K562 (cell line): ENCODE data around the gene OR2AG1. TPM values are rescaled to one million over a fixed set of nuclear protein-coding genes. Genes with fewer than 3 reads are reported as not detected.
A peak's percentile ranks its signal among the peaks of the same experiment; 100 is the strongest.

Source experiments
- ATAC-seq: fragments of 200-7000 bp; cut with Tn5 transposase; 3 replicates; pipeline ENCODE4 v1.9.1; 2020; ENCODE audit warnings: moderate library complexity
- BruUV-seq: library from RNA; stranded (reverse); fragments of 400-500 nt; replicated peaks from 2 replicates; lab custom pipeline; 2021; lab: Mats Ljungman, UMichigan
- CTCF ChIA-PET: fragments of 300-600 bp; formaldehyde crosslinking; extraction: SDS; loops from one replicate; lab custom pipeline; 2021; ENCODE audit warnings: low intra/inter-chr PET ratio; lab: Yijun Ruan, JAX
- POLR2A ChIA-PET: fragments of 300-600, 350-650 bp; sonication (Branson Sonifier 250); formaldehyde crosslinking; extraction: SDS; loops from one replicate; lab custom pipeline; 2021; ENCODE audit warnings: antibody characterized with exemption, inconsistent platforms; lab: Yijun Ruan, JAX
- DNase-seq, 4 experiments: peaks; one replicate each; pipeline versions ENCODE4 v3.0.0 to v3.0.0-alpha.2; 2011 to 2018; ENCODE audit warnings: low spot score in 3 of 4, mixed read lengths in 3 of 4; ENCODE audit errors: extremely low read depth in 1 of 4
- FAIRE-seq: peaks from 2 replicates; lab custom pipeline; 2011; peaks lifted over from hg19 to GRCh38; lab: Jason Lieb, UNC
- H2AFZ ChIP-seq: 2 replicates; pipeline ENCODE4 v1.6.0; 2011; ENCODE audit warnings: low read depth, low read length, control low read depth, inconsistent platforms
- H3K27ac ChIP-seq: fragments of 200-600 bp; 3 replicates; pipeline ENCODE4 v1.8.0; 2011; ENCODE audit warnings: low read depth, mild to moderate bottlenecking, control low read depth, inconsistent platforms, low read length, moderate library complexity, mixed read lengths; ENCODE audit errors: extremely low read depth
- H3K27me3 ChIP-seq, 2 experiments: fragments of 300-600 bp in 1 of 2; 2 replicates in 1 of 2; 3 replicates in 1 of 2; pipeline versions ENCODE4 v1.6.0 to v1.8.0; 2011; ENCODE audit warnings: inconsistent platforms in 2 of 2, low read length in 2 of 2, mild to moderate bottlenecking in 1 of 2, mixed read lengths in 1 of 2, moderate library complexity in 1 of 2; ENCODE audit not compliant: control insufficient read depth in 2 of 2, insufficient read depth in 2 of 2
- H3K36me3 ChIP-seq: fragments of 300-600 bp; 3 replicates; pipeline ENCODE4 v1.8.0; 2011; ENCODE audit warnings: mild to moderate bottlenecking, low read length, inconsistent platforms; ENCODE audit not compliant: control insufficient read depth, insufficient read depth
- H3K4me1 ChIP-seq, 2 experiments: fragments of 200-600 bp in 1 of 2; replicated peaks in 1 of 2; 2 replicates in 1 of 2; 3 replicates in 1 of 2; pipeline versions ENCODE4 v1.5.1 to v1.8.0; 2011; ENCODE audit warnings: inconsistent platforms in 2 of 2, low read length in 2 of 2, mild to moderate bottlenecking in 1 of 2, mixed read lengths in 1 of 2, moderate library complexity in 1 of 2; ENCODE audit not compliant: control insufficient read depth in 2 of 2, insufficient read depth in 2 of 2
- H3K4me2 ChIP-seq: 2 replicates; pipeline ENCODE4 v1.6.1; 2011; ENCODE audit warnings: low read length, control low read depth, inconsistent platforms, mixed read lengths; ENCODE audit not compliant: insufficient read depth
- H3K4me3 ChIP-seq: fragments of 200-600 bp; sonication (generic), shearing (Covaris generic); 2 replicates; pipeline ENCODE4 v1.5.1; 2016; ENCODE audit warnings: control low read depth, inconsistent platforms
- H3K79me2 ChIP-seq: fragments of 200-600 bp; 3 replicates; pipeline ENCODE4 v1.8.0; 2011; ENCODE audit warnings: low read length, inconsistent platforms; ENCODE audit not compliant: control insufficient read depth, insufficient read depth
- H3K9ac ChIP-seq, 2 experiments: 2 replicates each; pipeline versions ENCODE4 v1.6.0 to v1.6.1; 2011; ENCODE audit warnings: low read depth in 2 of 2, low read length in 2 of 2, control low read depth in 1 of 2, inconsistent platforms in 1 of 2, mild to moderate bottlenecking in 1 of 2, mixed read lengths in 1 of 2; ENCODE audit not compliant: insufficient read depth in 1 of 2
- H3K9me1 ChIP-seq: one replicate; pipeline ENCODE4 v1.6.0; 2011; ENCODE audit warnings: inconsistent platforms, mild to moderate bottlenecking, low read length, moderate library complexity; ENCODE audit not compliant: control insufficient read depth, insufficient read depth
- H3K9me3 ChIP-seq: replicated peaks from 2 replicates; pipeline ENCODE4 v1.5.1; 2011; ENCODE audit warnings: low read depth, low read length, inconsistent platforms; ENCODE audit not compliant: control insufficient read depth, insufficient read depth
- H4K20me1 ChIP-seq: replicated peaks from 2 replicates; pipeline ENCODE4 v1.6.1; 2011; ENCODE audit warnings: low read length, inconsistent platforms, mixed read lengths; ENCODE audit not compliant: control insufficient read depth, insufficient read depth
- ATF6 ChIP-seq: sonication (generic); formaldehyde crosslinking; IDR thresholded peaks from 2 replicates; pipeline ENCODE4 v1.4.0; 2020; ENCODE audit warnings: mild to moderate bottlenecking, missing genetic modification reagents
- CEBPB ChIP-seq: fragments of 450-650 bp; IDR thresholded peaks from 2 replicates; pipeline ENCODE4 v1.6.1; 2016; ENCODE audit warnings: missing genetic modification characterization, missing compliant biosample characterization
- HSF4 ChIP-seq: fragments of 250-450 bp; sonication (Bioruptor Pico); IDR thresholded peaks from 2 replicates; pipeline ENCODE4 v2.1.2; 2022; ENCODE audit warnings: mild to moderate bottlenecking, moderate library complexity, borderline replicate concordance
- MAFK ChIP-seq: IDR thresholded peaks from 2 replicates; pipeline ENCODE4 v1.6.1; 2011; ENCODE audit warnings: low read length, improper control_type of control experiment
- NFATC3 ChIP-seq: fragments of 450-650 bp; IDR thresholded peaks from 2 replicates; pipeline ENCODE4 v1.6.1; 2017; ENCODE audit warnings: mild to moderate bottlenecking
- TAF9B ChIP-seq: fragments of 450-650 bp; IDR thresholded peaks from 2 replicates; pipeline ENCODE4 v1.6.1; 2018; ENCODE audit warnings: mild to moderate bottlenecking; ENCODE audit not compliant: partially characterized antibody
- WGBS: fragments of 100-300 bp; shearing (Covaris generic); methylation state at CpG from one replicate; pipeline ENCODE4 v1.1.6; 2016; ENCODE audit warnings: low coverage, mixed read lengths; ENCODE audit not compliant: insufficient coverage; ENCODE audit errors: missing lambda C conversion rate; 5-methylcytosine and 5-hydroxymethylcytosine counted together
- in situ Hi-C: fragments of 300-500 bp; cut with MboI; formaldehyde crosslinking; loops from 4 replicates; pipeline ENCODE4 v1.15.0; 2018; ENCODE audit warnings: inconsistent platforms, mixed read lengths
- intact Hi-C: fragments of 100-400 bp; cut with micrococcal nuclease; formaldehyde crosslinking; loops from 2 replicates; pipeline ENCODE4 v1.14.2; 2022
- polyA plus RNA-seq, 8 experiments: library from polyadenylated mRNA; depleted of rRNA in 4 of 8; stranded (reverse) in 5 of 8; unstranded in 3 of 8; fragments of >200 nt; fragmentation: Nextera tagmentation in 2 of 8; fragmentation: Illumina TruSeq in 1 of 8; extraction: Ambion mirVana in 2 of 8; extraction: Trizol in 1 of 8; gene quantifications; 2 replicates each; pipeline versions ENCODE4 v1.2.1 to v1.2.3, GENCODE V29; 2011 to 2014; ENCODE audit warnings: inconsistent platforms in 1 of 8, missing spikeins in 1 of 8
- total RNA-seq, 7 experiments: library from RNA; depleted of rRNA in 6 of 7; stranded (reverse); fragments of >200 nt in 6 of 7; fragmentation: Illumina TruSeq in 2 of 7; extraction: Trizol in 2 of 7; gene quantifications; 2 replicates each; pipeline versions ENCODE4 v1.2.1 to v1.2.3, GENCODE V29; 2011 to 2021; ENCODE audit warnings: low replicate concordance in 1 of 7

The OR2AG1 gene
- total and polyA plus RNA-seq, 9 of the 15 experiments (the other 6 are each of a cell fraction or from before 2014, with no cell fraction given), result 0.05 to 0.11 (median 0.07) TPM; not detected in 5

DNA sequence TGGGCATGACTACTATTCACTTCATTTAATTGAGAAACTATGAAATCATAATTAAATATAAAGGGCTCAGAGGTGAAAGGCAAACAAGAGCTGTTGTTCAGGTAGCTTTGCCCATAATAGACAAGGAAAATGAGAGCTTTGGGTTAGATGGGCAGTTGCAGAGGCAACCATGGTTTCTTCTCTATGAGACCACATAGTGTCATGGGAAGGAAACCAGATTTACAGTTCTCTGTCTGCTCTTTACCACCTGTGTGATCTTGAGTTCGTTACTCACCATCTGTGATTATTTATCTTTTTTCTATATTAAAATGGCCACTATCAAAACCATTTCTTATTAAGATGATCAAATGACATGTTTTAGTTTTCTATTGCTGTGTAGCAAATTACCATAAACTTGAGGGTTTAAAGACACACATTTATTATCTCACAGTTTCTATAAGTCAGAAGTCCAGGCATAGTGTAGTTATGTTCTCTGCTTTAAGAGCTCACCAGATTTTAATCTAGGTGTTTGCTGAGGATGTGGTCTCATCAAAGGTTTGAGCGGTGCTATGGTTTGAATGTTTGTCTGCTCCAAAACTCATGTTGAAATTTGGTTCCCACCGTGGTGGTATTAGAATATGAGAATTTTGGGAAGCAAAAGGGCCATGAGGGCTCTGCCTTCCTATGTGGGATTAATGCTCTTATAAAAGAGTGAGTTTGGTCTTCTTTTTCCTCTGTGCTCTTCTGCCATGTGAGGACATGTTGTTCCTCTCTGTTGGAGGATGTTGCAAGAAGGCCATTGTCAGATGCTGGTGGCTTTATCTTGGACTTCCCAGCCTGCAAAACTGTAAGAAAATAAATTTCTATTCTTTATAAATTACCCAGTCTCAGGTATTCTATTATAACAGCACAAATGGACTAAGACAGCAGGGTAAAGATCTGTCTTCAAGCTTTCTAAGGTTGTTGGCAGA is 49.2 kb upstream of the OR2AG1 start:
- H4K20me1 ChIP-seq, result no peaks in the 10 kb centered on the region
- no peak overlapping the region for H3K9ac ChIP-seq
- H3K79me2 ChIP-seq, result no peaks in the 10 kb centered on the region
- FAIRE-seq (no peak), ATAC-seq (no peak), DNase-seq (no peak)
- H3K36me3 ChIP-seq, result no peaks in the 10 kb centered on the region
- H3K4me2 ChIP-seq, result no peak overlapping the region
- in situ Hi-C loops (no loop called here), intact Hi-C loops (no loop called here)
- POLR2A ChIA-PET, result interaction anchor here (1.0 to 2.6 kb wide), 3 partner anchors 12 to 256 kb away, joined by 3 to 7 read pairs (median 3); no protein-coding TSS in a partner anchor
- BruUV-seq, result no TSS peak
- no peak overlapping the region for H3K27ac ChIP-seq
- no peak overlapping the region for H3K4me3 ChIP-seq
- no peak overlapping the region for H2AFZ ChIP-seq
- no peaks in the 10 kb centered on the region for H3K9me1 ChIP-seq
- peaks cover 0 to 2% of the 10 kb centered on the region in 2 experiments; a peak in 3 of 5 replicates for H3K4me1 ChIP-seq
- H3K27me3 ChIP-seq, result no peaks in the 10 kb centered on the region
- TF ChIP-seq NFATC3, result no peak
- no peak for TF ChIP-seq HSF4
- TF ChIP-seq CEBPB (tag), result 0 out of 2 replicates have a peak, but pooled peaks have one; percentile 16
- no peak for TF ChIP-seq MAFK
- TF ChIP-seq ATF6 (CRISPR knock-in tag), result no peak
- no peak for TF ChIP-seq TAF9B
- 19% methylated on average over 3 of the region's 3 CpGs for WGBS
- H3K9me3 ChIP-seq, result no peaks in the 10 kb centered on the region
- CTCF ChIA-PET, result no interaction called here
